ENCODE results near the gene ROR2.
A peak's percentile ranks its signal among the peaks of the same experiment; 100 is the strongest.

ROR2 gene

DNA sequence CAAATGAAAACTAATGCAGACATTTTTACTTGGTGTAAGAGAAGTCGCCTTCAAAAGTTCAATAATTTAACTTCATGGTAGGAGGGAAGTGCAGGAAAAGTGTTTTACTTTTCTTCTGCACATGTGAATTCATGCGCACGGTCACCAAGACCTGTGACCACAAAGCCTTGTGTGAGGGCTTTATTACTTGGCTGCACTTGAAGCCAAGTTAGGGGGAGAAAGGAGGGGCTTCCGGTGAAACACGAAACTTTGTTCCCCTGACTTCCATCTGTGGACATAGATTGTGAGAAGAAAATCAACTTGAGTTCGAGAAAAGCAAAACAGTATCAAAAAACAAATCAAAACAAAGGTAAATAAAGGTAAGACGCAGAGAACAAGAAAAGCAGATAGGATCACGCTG lies 239.9 kb downstream of the ROR2 start:
- no peak for DNase-seq

DNA sequence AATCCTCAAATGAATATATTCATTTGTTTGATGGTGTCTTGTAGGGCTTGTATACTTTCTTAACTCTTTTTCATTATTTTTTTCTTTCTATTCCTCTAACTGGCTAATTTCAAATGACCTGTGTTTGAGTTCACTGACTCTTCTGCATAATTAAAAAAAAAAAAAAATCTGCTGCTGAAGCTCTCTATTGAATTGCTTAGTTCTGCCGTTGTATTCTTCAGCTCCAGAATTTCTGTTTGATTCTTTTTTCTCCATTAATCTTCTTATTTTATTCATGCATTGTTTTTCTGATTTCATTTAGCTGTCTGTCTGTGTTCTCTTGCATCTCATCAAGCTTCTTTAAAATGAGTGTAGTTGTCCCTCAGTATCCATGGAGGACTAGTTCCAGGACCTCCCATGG lies 244.6 kb downstream of the ROR2 start:
- DNase-seq = no peak

DNA sequence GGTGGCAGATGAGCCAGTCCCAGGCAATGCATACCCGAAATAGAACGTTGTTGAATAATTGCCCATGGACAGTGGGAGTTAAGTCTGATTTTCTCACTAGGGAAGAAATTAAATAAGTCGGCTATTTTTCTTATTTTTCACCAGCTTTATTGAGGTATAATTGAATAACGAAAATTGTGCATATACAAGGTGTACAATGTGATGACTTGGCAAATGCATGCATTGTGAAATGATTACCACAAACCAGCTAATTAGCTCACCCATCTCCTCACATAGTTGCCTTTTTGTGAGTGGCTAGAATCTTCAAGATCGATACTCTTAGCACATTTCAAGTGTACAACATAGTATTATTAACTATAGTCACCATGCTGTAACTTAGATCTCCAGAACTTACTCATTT lies 249.6 kb downstream of the ROR2 start:
- no peak for DNase-seq

DNA sequence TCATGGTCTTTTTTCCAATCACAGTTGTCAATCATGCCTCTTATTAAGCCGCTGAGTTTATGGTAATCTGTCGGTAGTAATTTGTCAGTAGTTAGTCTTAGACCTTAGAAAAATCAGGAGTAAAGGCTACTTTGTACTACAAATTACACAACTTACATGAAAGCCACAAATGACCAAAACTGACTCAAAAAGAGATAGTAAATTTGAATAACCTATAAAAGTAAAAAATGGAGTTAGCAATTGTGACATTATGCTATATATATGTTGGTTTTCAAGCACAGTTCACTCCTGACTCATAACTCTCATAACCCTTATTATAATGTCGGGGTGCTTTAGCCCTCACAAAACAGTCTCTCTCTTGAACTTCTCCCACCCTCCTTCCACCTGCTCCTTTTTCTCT lies 251.8 kb downstream of the ROR2 start:
- DNase-seq = no peak

DNA sequence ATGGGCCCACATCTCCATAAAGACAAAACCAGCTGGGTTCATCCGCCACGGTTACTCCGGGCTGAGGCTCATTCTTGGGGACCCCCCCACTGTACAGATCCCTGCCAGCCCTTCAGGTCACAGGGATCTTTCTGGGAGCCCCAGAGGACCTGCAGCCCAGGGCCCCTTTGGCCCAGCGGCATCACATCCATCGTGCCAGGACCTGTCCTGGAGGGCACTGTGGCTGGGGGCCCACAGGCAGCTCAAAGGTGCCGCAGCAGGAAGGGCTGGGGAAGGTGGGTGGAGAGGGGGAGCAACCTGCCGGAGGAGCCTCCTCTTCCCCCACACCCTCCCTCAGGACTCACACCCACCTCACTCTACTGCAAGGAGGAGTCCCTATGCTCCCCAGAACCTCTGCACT lies 252.8 kb downstream of the ROR2 start:
- DNase-seq = no peak

DNA sequence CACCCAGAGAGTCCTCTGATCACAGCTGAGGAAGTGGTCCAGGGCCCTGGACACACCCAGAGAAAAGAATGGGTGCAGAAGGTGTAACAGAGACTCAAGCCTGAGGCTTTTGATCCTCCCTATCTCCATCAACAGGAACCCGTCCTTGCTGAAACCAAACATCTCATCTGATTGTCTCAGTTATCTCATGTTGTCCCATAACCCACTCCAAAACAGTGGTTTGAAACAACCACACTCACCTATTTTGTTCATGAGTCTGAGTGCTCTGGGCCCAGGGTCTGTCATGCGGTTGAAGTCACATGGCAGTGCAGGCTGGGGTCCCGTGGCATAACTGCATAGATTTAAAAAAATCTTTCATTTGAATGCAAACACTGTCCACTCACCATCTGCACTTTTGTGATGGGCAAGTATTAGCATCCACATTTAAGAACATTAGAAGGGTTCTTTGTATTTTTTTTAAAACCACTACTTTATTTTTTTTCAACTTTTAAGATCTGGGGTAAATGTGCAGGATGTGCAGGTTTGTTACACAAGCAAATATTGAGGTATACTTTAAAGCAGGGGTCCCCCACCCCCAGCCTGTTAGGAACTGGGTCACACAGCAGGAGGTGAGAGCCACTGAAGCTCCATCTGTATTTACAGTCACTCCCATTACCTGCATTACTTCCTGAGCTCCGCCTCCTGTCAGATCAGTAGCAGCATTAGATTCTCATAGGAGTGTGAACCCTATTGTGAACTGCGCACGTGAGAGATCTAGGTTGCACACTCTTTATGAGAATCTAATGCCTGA lies 255.8 kb downstream of the ROR2 start:
- no peak for DNase-seq

DNA sequence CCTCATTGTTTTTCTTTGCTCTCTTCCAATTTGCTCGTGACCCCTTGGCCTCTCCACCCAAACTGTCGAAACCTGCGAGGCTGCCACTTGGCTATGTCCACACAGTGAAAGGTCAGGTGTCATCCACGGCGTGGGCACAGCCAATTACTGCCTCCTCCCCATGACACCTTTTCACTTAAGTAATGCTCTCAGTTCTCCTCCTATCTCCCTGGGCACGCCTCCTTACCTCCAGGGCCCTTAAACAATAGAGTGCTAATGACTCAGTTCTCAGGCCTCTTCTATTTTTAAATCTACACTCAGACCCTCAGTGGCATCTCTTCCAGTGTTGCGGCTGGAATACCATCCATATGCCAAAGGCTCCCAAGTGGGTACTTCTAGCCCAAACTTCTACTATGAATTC lies 256.8 kb downstream of the ROR2 start:
- DNase-seq = no peak

DNA sequence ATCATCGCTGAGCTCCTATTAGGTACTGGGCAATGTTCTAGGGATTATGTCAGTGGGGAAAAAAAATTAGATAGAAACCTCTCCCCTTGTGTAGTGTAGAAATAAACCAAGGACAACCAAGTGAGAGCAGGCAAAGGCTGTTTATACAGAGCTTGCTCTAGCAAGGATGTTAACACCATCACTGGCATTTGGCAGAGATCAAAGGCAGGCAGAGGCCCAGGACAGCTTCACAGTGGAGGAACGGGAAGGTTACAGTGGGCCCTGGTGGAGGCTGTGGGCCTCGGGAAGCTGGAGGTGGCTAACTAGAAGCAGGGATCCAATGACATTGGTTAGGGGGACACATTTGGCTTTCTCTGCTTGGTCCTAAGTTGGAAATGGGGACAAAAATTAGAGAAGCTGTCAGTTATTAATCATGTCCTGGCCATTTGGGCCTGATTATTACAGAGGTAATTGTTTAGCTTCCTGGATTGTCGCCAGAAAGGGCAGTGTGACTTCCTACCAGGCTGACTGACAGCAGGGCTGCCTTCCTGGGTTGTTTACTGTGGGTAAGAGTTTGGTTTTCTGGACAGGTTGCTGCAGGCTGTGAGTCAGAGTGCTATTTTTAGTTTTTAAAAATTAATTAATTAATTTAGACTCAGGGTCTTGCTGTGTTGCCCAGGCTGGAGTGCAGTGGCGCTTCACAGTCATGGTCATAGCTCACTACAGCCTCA lies 259.3 kb downstream of the ROR2 start:
- DNase-seq = no peak

DNA sequence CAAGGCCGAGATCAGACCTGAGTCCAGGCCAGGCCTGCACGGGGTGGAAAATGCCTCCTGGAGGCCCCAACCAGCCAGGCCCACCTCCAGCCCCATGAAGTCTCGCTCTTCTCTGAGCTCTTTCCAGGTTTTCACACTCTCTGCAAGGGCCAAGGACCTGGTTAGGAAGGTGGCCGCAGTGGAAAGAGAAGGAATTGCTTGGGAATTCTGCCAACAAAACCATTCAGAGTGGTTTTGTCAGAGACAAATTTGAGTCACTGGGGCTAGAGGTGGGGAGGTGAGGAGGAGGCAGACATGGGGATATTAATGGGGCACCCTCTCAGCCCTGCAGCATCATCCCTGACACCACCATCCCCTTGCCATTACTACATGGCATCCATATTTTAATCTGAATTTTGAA lies 261.0 kb downstream of the ROR2 start:
- no peak for DNase-seq

DNA sequence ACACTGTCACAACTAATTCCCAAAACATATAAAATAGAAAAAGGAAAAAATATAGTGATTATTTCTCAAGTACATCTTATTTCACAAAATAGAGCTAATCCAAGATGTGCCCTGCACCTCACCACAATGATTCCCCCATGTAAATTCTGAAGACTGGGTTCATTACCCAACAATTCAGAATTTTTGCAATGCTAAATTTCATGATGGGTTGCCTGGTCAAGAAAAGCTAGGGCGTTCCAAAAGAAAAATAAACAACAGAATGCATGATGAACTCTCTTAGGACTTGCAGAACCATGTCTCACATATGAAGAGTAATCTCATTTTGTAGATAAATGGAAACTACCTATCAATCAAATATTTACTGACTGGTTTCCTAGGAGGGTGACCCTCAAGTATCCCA lies 266.8 kb downstream of the ROR2 start:
- DNase-seq = no peak

DNA sequence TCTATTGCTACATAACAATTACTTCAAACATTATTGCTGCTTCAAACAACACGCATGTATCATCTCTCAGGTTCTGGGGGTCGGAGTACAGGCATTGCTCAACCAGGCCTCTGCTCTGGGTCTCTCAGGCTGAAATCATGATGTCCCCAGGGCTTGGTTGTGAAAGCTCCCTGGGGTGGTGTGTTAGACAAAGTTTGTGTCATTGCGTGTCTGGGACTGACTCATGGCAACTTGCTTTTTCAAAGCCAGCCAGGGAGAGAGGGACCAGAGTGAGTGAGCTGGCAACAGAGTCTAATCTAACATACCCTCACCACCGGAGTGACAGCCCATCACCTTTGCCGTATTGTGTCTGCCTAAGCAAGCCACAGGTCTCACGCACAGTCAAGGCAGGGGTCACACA lies 267.2 kb downstream of the ROR2 start:
- peak; percentile 38 for DNase-seq

DNA sequence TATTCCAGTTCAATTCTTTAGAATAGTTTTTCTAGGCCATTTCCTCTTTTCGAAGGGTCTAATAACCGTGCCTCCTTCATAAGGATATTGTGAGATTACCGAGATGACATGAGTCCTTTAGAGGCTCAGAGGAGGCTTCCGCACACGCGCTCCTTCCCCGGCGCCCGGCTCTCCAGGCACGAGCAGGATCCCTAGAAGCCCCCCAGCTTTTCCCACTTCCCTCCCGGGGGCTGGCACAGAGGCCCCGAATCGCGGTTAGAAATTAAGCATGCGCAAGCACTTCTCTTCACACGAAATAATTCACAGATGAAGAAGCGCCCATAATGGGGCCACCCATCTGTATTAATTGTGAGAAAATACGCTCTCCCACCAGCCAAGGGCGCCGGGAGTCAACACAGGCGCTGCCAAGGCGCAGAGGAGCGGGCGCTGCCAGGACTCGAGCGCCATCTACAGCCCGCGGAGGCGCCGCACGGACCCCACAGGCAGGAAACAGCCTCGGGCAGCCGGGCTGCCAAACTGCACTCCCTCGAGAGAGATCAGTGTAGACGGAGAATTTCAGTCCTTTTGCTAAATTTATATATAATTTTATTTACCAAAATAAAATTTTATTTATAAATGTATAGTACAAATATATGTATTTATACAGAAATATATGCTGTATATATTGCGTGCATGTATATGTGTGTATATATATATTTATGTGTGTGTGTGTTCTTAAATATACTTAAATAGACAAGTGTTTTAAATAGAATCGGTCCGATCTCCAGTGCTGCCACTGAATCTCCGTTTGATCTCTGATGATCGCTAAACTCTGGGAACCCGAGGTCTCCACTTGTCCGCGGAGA lies 268.3 kb downstream of the ROR2 start:
- peak; percentile 66 for DNase-seq

DNA sequence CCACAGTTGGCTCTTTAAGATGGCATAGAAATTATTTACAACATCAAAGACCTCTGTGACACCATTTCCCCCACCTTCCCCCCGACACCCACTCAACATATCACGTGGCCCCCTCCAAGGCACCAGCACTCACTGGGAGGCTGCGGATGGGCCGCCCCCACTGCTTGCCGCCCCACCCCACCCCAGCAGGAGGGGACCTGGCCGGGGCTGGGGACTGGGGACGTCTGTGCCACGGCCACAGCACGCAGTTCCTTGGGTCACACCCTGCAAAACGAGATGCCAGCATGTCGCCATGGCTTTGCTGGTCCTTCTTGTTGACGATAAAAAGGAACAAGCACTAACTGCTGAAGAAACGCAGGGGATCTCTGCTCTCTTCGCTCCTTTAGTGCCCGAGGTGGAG lies 269.0 kb downstream of the ROR2 start:
- DNase-seq = no peak

DNA sequence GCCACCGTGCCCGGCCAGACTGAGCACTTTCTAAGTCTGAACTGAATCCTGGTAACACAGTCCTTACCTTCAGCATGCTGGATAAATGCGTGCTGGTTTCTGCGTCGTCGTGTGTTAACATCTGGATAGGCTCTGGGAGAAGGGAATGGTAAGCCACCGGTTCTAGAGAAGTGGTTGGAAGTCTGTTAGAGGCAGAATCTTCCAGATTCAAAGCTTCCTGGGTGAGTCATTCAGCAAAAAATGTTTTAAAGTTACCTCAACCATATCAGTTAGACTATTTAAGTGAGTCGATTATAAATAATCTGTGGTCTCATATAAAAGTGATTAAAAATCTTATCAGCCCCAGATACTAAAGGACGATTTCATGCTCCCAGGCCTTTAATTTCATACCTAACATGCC lies 269.9 kb downstream of the ROR2 start:
- DNase-seq = peak; percentile 35

DNA sequence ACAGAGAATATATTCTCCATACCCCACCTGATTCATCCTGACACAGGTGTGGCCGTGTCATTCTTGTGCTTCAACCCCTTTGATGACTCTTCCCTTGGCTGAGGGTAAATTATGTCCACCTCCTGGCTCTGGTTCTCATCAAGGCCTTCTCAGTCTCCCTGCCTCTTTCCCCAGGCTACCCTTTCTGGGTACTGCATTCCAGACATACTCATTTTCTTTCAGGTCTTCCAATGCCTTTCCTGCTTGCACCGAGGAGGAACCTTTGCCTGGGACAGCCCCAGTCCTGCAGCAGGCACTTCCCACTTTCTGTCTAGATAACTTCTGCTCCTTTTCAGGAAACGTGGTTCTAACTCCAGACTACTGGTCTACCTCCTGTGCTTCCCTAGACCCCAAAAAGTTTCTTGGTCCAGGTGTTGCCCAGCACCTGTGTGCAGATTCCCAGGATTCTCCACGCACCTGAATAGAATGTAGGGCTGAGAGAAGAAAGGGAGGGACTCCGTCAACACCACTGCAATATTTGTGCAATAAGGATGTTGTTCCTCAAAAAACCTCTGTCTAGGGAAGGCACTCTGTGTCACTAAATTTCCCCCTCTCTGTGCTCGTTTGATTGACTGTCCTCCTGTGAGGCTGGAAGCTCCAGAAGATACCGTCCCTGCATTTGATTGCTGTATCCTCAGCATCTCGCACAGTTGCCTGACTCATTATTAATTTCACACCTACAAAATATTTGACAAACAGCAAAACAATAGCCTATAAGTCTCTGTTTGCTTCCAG lies 271.0 kb downstream of the ROR2 start:
- DNase-seq = no peak

DNA sequence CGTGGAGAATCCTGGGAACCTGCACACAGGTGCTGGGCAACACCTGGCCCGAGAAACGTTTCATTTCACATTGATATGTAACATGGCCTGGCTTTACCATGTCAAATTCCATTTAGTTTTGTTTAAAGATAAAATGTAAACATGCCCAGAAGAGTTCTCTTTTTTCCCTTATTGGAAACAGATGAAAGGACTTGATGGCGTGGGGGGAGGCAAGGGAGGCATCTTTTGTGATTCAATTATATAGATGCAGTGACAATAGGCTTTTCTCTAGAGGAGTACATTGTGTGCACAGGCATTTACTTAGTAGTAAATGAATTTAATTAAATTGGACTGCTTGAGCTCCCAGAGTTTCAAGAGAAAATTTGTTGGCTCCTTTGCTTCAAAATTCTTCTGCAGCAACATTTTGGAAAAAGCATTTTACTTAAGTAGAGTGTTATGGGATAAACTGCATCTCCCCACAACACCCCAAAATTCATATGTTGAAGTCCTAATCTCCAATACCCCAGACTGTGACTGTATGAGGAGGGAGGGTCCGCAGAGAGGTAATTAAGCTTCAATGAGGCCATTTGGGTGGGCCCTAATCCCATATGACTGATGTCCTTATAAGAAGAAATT lies 272.1 kb downstream of the ROR2 start:
- DNase-seq = no peak

DNA sequence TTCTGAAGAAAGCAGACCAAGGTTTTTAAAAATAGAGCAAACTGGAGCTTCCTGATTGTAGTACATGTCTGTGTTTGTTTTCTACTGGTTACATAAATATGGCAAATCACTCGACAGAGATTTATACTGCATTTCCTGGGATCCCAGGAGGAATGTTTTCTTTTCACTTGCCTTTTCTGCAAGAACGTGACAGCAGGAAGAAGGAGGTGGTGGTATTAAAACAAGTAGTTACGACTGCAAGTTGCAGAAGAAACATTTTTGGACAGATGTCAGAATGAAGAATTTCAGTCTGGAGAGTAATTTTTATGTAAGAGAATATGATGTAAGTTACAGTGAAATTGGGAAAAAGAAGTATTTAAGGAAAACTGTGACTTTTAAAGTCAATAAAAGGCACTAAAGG lies 272.7 kb downstream of the ROR2 start:
- DNase-seq = peak; percentile 53

DNA sequence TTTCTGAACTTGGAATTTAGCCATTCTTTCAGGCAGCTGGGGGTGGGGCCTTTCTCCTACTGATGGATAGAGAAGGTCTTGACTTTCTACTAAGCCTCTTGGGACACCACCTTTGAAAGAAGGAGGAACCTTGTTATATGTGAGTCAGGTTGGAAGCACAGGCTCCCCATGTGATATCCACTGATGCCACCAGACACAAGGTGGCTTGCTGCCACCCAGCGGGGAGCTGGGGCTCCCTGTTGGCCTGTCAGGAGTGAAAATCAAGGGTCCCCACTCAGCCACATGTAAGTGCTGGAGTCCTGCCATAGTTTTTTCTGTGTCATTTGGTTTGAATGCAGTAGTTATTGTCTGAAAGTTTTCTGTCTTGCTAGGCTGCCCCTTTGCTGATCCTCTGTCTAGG lies 274.0 kb downstream of the ROR2 start:
- DNase-seq = no peak

DNA sequence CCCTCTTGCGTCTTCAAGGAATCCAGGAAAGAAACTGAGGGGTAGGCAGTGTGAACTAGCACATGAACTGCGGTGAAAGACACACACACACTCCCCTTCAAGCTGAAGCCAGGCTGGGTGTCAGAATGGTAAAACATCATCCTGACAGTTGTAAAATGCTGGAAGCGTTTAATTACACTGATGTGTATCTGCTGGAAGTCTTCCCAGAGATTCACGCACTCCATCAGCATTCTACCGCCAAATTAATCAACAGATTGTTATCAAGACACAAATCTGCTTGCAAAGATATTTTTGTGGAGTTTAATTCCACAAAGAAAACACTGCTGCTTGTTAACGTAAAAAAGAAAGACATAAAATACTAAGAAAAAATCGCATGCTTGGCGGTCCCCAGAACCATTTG lies 285.4 kb downstream of the ROR2 start:
- no peak for DNase-seq

DNA sequence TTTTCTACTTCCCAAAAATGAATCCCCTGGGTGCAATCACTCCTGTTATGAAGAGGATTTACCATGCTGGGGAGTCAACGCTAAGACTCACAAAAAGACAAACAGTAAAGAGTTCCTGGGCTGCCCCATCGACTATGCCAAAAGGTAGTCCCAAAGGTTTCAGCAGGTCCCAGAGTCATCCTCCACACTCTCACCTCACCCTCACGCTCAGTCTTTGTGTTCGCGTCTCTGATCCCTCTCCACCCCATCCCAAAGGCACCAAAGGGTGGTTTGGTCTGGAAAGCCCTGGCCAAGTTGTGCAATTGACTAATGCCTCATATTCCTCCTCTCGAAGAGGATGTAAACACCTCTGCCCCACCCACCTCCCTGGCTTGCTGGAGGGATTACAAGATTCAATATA lies 286.2 kb downstream of the ROR2 start:
- no peak for DNase-seq

DNA sequence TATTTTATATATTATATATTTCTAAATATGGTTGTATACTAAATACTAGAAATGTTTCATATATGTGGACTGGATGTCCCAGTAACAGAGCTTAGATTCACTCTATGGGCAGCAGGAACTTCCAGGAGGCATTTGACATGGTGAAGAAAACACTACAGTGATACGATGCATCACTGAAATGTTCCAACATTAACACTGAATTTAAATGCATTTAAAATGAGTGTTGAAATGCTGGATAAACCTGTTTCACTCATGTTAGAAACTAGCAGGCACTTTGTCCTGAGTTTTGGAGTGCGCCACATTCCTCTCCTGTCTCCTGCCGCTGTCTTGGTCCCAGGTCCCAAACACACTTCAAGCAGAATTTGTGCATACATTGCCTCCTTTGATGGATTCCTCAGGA lies 288.6 kb downstream of the ROR2 start:
- DNase-seq = no peak

DNA sequence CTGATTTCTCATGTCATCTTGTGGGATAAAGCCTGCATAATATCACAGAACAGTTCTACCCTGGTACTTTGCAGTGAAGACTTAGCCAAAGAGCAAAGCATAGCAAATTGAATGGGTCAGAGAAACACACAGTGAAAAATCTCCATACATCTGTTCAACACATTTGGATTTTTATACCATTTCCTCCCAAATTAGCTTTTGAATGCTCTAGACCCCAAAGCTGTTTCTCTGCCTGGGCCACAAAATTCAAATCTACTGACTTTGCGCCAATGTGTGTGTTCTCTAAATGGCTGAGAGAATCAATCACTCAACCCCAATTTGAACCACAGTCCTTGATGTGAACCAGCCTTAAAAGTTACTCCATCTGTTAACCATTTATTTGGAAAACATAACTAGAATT lies 289.5 kb downstream of the ROR2 start:
- DNase-seq = no peak

All from fibroblast of skin of right quadriceps (primary cell).